ENCODE data around the gene SMIM20.

SMIM20 gene

GRCh38 chr4:25965629-25966028, 51.6 kb downstream of the SMIM20 start:
- no peak for DNase-seq

- no peak for DNase-seq
Observed at GRCh38 chr4:25966171-25966570, 52.2 kb downstream of the SMIM20 start.

GRCh38 chr4:25969374-25970155, 55.5 kb downstream of the SMIM20 start:
- no peak for DNase-seq

GRCh38 chr4:25970226-25970675, 56.2 kb downstream of the SMIM20 start:
- no peak for DNase-seq

- DNase-seq = no peak
Observed at GRCh38 chr4:25970691-25971432, 56.8 kb downstream of the SMIM20 start.

GRCh38 chr4:25972366-25972765, 58.3 kb downstream of the SMIM20 start:
- DNase-seq = no peak

- DNase-seq = no peak
Observed at GRCh38 chr4:25972984-25973745, 59.1 kb downstream of the SMIM20 start.

- DNase-seq = no peak
Observed at GRCh38 chr4:25976780-25977179, 62.8 kb downstream of the SMIM20 start.

- no peak for DNase-seq
Observed at GRCh38 chr4:25977397-25978170, 63.6 kb downstream of the SMIM20 start.

- DNase-seq = no peak
Observed at GRCh38 chr4:25978327-25978726, 64.3 kb downstream of the SMIM20 start.

Data from NCI-H748 treated with DMSO at 0.1 percent for 48 hours (cell line).